ENCODE results near the gene STX18. TPM values are rescaled to one million over a fixed set of nuclear protein-coding genes. Genes with fewer than 3 reads are reported as not detected.

The STX18 gene
- total and polyA plus RNA-seq, 4 donors: 21.2 to 36.0 (median 27.9) TPM

DNA sequence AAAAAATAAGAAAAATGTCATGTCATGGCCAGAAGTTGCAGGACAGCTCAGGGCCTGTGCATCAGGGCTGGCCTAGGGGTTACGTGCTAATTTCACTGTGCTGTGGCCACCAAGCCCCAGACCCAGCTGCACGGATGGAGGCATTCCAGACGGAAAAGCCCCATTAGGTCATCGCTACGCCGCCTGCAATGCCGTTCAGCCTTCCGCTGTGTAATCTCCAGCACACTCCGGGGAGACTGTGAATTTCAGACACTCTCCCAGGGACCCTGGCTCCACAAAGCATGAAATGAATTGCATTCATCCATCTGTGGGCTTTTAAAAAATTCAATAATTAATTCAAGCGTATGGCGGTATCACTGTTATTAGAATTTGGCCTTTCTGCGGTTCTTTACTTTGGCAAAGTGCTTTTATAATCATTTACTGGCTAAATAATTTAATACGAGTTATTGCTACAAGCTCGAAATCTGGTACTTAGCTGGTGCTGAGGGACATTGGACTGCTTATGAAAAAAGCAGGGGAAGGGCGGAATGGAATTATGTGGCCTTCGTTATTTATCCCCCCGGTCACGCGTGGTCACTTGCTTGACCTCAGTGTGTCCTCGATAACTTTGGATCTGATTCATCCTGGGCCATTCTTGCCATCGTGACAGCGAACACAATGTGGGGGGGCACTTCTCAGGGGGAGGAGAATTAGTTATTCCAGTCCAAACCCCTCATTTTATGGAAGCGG is 164.0 kb downstream of the STX18 start:
- no peak overlapping the region for H3K27ac ChIP-seq (ENCODE audit: low read depth in 1 of 2, low read length in 2 of 2)
- H3K27me3 ChIP-seq (ENCODE audit: control insufficient read depth in 1 of 2, insufficient read depth in 2 of 2, low read length in 1 of 2): peaks cover 0 to 2% of the 10 kb centered on the region in 2 donors
- H3K4me1 ChIP-seq (ENCODE audit: control insufficient read depth in 1 of 2, insufficient read depth in 2 of 2, low read length in 2 of 2): no peaks in the 10 kb centered on the region
- H3K36me3 ChIP-seq (ENCODE audit: control insufficient read depth in 1 of 2, insufficient read depth in 2 of 2, low read length in 1 of 2): no peaks in the 10 kb centered on the region
- ATAC-seq (ENCODE audit: low FRiP score) (no peak), DNase-seq (peak in 1 of 2 donors; percentile 37)
- intact Hi-C loops (cut with DNase I): no loop called here
- H3K9me3 ChIP-seq (ENCODE audit: control insufficient read depth, low read length): peaks cover 3% of the 10 kb centered on the region
- no peak overlapping the region for H3K4me3 ChIP-seq (ENCODE audit: low read length in 2 of 2)
- WGBS, 2 donors: 53 to 55% methylated on average over 23 of the region's 23 CpGs

DNA sequence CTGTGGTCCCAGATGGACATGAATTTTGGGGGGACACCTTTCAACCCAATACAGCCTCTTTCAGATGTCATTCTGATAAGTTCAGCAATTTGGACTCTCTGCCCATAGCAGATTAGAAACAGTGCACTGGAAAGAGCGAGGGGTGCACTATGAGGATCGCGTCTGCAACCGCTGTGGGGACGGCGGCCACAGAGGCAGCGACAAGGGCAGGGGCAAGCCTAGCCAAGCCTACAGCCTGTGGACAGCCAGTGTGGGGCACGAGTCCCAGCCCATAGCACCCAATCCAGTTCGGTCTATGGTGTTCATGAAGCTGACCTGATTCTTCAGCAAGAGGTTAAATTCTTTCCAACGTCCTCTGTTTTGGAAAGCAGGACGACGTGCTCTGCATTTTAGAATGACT is 164.7 kb downstream of the STX18 start:
- peaks cover 3% of the 10 kb centered on the region for H3K9me3 ChIP-seq (ENCODE audit: control insufficient read depth, low read length)
- 69 to 70% methylated on average over 12 of the region's 12 CpGs for WGBS, 2 donors
- ATAC-seq (ENCODE audit: low FRiP score) (no peak), DNase-seq (peak in 1 of 2 donors; percentile 47)
- no peaks in the 10 kb centered on the region for H3K4me1 ChIP-seq (ENCODE audit: control insufficient read depth in 1 of 2, insufficient read depth in 2 of 2, low read length in 2 of 2)
- intact Hi-C loops (cut with DNase I): no loop called here
- no peak overlapping the region for H3K27ac ChIP-seq (ENCODE audit: low read depth in 1 of 2, low read length in 2 of 2)
- H3K4me3 ChIP-seq (ENCODE audit: low read length in 2 of 2): no peak overlapping the region
- peaks cover 0 to 2% of the 10 kb centered on the region in 2 donors for H3K27me3 ChIP-seq (ENCODE audit: control insufficient read depth in 1 of 2, insufficient read depth in 2 of 2, low read length in 1 of 2)
- H3K36me3 ChIP-seq (ENCODE audit: control insufficient read depth in 1 of 2, insufficient read depth in 2 of 2, low read length in 1 of 2): no peaks in the 10 kb centered on the region

DNA sequence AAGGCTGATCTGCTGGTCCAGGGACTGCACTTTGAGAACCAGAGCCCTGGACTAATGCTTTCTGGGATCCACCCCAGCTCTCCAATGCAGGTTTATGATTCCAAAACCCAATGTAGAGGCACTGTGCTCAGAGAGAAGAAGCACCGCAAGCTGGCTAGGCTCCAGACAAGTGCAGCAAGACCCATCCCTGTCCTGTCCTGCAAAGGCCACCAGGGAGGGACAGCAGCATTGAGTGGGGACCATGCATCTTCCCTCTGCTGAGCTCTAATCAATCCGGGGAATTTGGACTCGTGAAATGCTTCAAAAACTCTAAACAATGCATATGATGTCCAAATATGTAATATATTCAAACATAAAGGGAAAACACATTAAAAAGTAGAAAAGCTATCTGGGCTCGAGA is 165.8 kb downstream of the STX18 start:
- H3K4me1 ChIP-seq (ENCODE audit: control insufficient read depth in 1 of 2, insufficient read depth in 2 of 2, low read length in 2 of 2): no peaks in the 10 kb centered on the region
- 77 to 82% methylated on average over 4 of the region's 4 CpGs for WGBS, 2 donors
- H3K4me3 ChIP-seq (ENCODE audit: low read length in 2 of 2): no peak overlapping the region
- no peaks in the 10 kb centered on the region for H3K36me3 ChIP-seq (ENCODE audit: control insufficient read depth in 1 of 2, insufficient read depth in 2 of 2, low read length in 1 of 2)
- intact Hi-C loops (cut with DNase I): no loop called here
- peaks cover 0 to 2% of the 10 kb centered on the region in 2 donors for H3K27me3 ChIP-seq (ENCODE audit: control insufficient read depth in 1 of 2, insufficient read depth in 2 of 2, low read length in 1 of 2)
- DNase-seq (peak in 1 of 2 donors; percentile 11), ATAC-seq (ENCODE audit: low FRiP score) (no peak)
- peaks cover 3% of the 10 kb centered on the region for H3K9me3 ChIP-seq (ENCODE audit: control insufficient read depth, low read length)
- H3K27ac ChIP-seq (ENCODE audit: low read depth in 1 of 2, low read length in 2 of 2): no peak overlapping the region

DNA sequence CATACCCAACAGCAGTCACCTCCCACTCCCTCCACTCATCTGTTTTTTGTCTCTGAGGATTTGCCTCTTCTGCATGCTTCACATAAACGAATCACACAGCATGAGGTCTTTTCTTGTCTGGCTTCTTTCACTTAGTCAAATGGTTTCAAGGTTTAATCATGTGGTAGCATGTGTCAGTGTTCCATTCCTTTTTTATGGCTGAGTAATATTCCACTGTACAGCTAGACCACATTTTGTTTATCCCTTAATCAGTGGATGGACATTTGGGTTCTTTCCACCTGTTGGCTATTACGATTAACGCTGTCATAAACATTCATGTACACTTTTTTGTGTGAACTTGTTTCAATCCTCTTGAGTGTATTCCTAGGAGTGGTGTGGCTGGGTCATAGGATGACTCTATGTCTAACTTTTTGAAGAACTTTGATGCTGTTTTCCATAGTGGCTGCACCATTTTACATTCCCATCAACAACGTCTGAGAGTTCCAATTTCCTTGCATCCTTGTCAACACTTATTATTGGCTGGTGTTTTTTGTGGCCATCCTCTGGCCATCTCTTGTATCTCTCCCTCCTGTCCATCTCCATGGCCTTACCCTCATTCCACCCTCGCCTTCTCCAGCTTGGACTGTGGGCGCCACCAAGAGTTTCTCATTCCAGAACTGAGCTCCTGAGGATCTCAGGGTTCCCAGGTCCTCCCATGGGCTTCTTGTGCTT is 167.3 kb downstream of the STX18 start:
- Histone ChIP-seq H3K9me3 (ENCODE audit: control insufficient read depth, low read length) (peaks cover 3% of the 10 kb centered on the region), H3K27ac (ENCODE audit: low read depth in 1 of 2, low read length in 2 of 2) (no peak overlapping the region), H3K4me3 (ENCODE audit: low read length in 2 of 2) (no peak overlapping the region), H3K4me1 (ENCODE audit: control insufficient read depth in 1 of 2, insufficient read depth in 2 of 2, low read length in 2 of 2) (no peaks in the 10 kb centered on the region), H3K27me3 (ENCODE audit: control insufficient read depth in 1 of 2, insufficient read depth in 2 of 2, low read length in 1 of 2) (peaks cover 0 to 2% of the 10 kb centered on the region in 2 donors), H3K36me3 (ENCODE audit: control insufficient read depth in 1 of 2, insufficient read depth in 2 of 2, low read length in 1 of 2) (no peaks in the 10 kb centered on the region)
- DNase-seq: no peak
- intact Hi-C loops (cut with DNase I): no loop called here
- no peak for ATAC-seq (ENCODE audit: low FRiP score)
- WGBS, 2 donors: 81 to 85% methylated on average over 6 of the region's 6 CpGs

Other genes starting within 250 kb of the STX18 start
- under 1 TPM; 0.58 to 0.78 TPM for gene NSG1, start 154.9 kb downstream of the STX18 start, total RNA-seq
- gene NSG1, start 154.9 kb downstream of the STX18 start, polyA plus RNA-seq: 1 to 10 TPM in 1 of 2 donors, not detected in 1; 1.5 TPM

Measured in aorta (tissue), 5 donors.